ENCODE results near the gene CYB561A3.
"Not testable (repeated sequence)": the region's sequence is repeated elsewhere in the genome, so short reads cannot be mapped to it uniquely, and the experiment has no call there.

Gene CYB561A3

GRCh38 chr11:61392981-61393595, 31.4 kb upstream of the CYB561A3 start:
- no peak overlapping the region for H3K9ac ChIP-seq (ENCODE audit: insufficient read length)
- no peak for DNase-seq (ENCODE audit: low read depth, low spot score)
- H3K4me3 ChIP-seq, result peak overlapping the region; percentile 66
- no peaks in the 10 kb centered on the region for H3K36me3 ChIP-seq (ENCODE audit: insufficient read depth, low read length)
- H3K9me3 ChIP-seq (ENCODE audit: low read depth, low read length), result no peaks in the 10 kb centered on the region
- H3K27ac ChIP-seq, result no peak overlapping the region
- TF ChIP-seq EZH2 (IDR thresholded peaks at IDR 0.05), result no peak
- no peak for TF ChIP-seq FOXP2 (optimal IDR thresholded peaks at IDR 0.05; ENCODE audit: control extremely low read depth, extremely low read length, insufficient read depth)
- TF ChIP-seq POLR2AphosphoS5 (IDR thresholded peaks at IDR 0.05; ENCODE audit: borderline replicate concordance, low read depth, low read length), result no peak

- H3K9ac ChIP-seq (ENCODE audit: insufficient read length), result no peak overlapping the region
- H3K27ac ChIP-seq, result no peak overlapping the region
- TF ChIP-seq FOXP2 (optimal IDR thresholded peaks at IDR 0.05; ENCODE audit: control extremely low read depth, extremely low read length, insufficient read depth) (no peak), EZH2 (IDR thresholded peaks at IDR 0.05) (no peak), POLR2AphosphoS5 (IDR thresholded peaks at IDR 0.05; ENCODE audit: borderline replicate concordance, low read depth, low read length) (no peak)
- no peak for DNase-seq (ENCODE audit: low read depth, low spot score)
- no peaks in the 10 kb centered on the region for H3K9me3 ChIP-seq (ENCODE audit: low read depth, low read length)
- no peak overlapping the region for H3K4me3 ChIP-seq
- no peaks in the 10 kb centered on the region for H3K36me3 ChIP-seq (ENCODE audit: insufficient read depth, low read length)
Observed at GRCh38 chr11:61390161-61390560, 28.5 kb upstream of the CYB561A3 start.

GRCh38 chr11:61384271-61385242, 22.9 kb upstream of the CYB561A3 start:
- Histone ChIP-seq H3K9me3 (ENCODE audit: low read depth, low read length) (no peaks in the 10 kb centered on the region), H3K4me3 (no peak overlapping the region), H3K27ac (no peak overlapping the region), H3K36me3 (ENCODE audit: insufficient read depth, low read length) (no peaks in the 10 kb centered on the region), H3K9ac (ENCODE audit: insufficient read length) (no peak overlapping the region)
- no peak for TF ChIP-seq EZH2 (IDR thresholded peaks at IDR 0.05)
- no peak for TF ChIP-seq FOXP2 (optimal IDR thresholded peaks at IDR 0.05; ENCODE audit: control extremely low read depth, extremely low read length, insufficient read depth)
- TF ChIP-seq POLR2AphosphoS5 (IDR thresholded peaks at IDR 0.05; ENCODE audit: borderline replicate concordance, low read depth, low read length), result no peak
- DNase-seq (ENCODE audit: low read depth, low spot score), result no peak

- H3K4me3 ChIP-seq; H3K9me3 ChIP-seq (ENCODE audit: low read depth, low read length); H3K27ac ChIP-seq; H3K9ac ChIP-seq (ENCODE audit: insufficient read length); DNase-seq (ENCODE audit: low read depth, low spot score); H3K36me3 ChIP-seq (ENCODE audit: insufficient read depth, low read length): not testable (repeated sequence)
Observed at GRCh38 chr11:61383859-61384258, 22.2 kb upstream of the CYB561A3 start.

- no peak overlapping the region for H3K4me3 ChIP-seq
- H3K27ac ChIP-seq, result no peak overlapping the region
- DNase-seq (ENCODE audit: low read depth, low spot score), result no peak
- no peaks in the 10 kb centered on the region for H3K9me3 ChIP-seq (ENCODE audit: low read depth, low read length)
- no peak for TF ChIP-seq EZH2 (IDR thresholded peaks at IDR 0.05)
- TF ChIP-seq POLR2AphosphoS5 (IDR thresholded peaks at IDR 0.05; ENCODE audit: borderline replicate concordance, low read depth, low read length), result no peak
- TF ChIP-seq FOXP2 (optimal IDR thresholded peaks at IDR 0.05; ENCODE audit: control extremely low read depth, extremely low read length, insufficient read depth), result no peak
- no peaks in the 10 kb centered on the region for H3K36me3 ChIP-seq (ENCODE audit: insufficient read depth, low read length)
- H3K9ac ChIP-seq (ENCODE audit: insufficient read length), result no peak overlapping the region
Observed at GRCh38 chr11:61380884-61381283, 19.2 kb upstream of the CYB561A3 start.

- TF ChIP-seq FOXP2 (optimal IDR thresholded peaks at IDR 0.05; ENCODE audit: control extremely low read depth, extremely low read length, insufficient read depth) (no peak), POLR2AphosphoS5 (IDR thresholded peaks at IDR 0.05; ENCODE audit: borderline replicate concordance, low read depth, low read length) (no peak), EZH2 (IDR thresholded peaks at IDR 0.05) (no peak)
- peak overlapping the region; percentile 9 for H3K9ac ChIP-seq (ENCODE audit: insufficient read length)
Observed at GRCh38 chr11:61378713-61379313, 17.1 kb upstream of the CYB561A3 start.

GRCh38 chr11:61377461-61378160, 15.9 kb upstream of the CYB561A3 start:
- Histone ChIP-seq H3K9me3 (ENCODE audit: low read depth, low read length) (peaks cover 7% of the 10 kb centered on the region; the same call in 1 of the 2 replicates), H3K9ac (ENCODE audit: insufficient read length) (no peak overlapping the region), H3K4me3 (no peak overlapping the region), H3K27ac (no peak overlapping the region), H3K36me3 (ENCODE audit: insufficient read depth, low read length) (peaks cover 18% of the 10 kb centered on the region)
- no peak for DNase-seq (ENCODE audit: low read depth, low spot score)
- TF ChIP-seq POLR2AphosphoS5 (IDR thresholded peaks at IDR 0.05; ENCODE audit: borderline replicate concordance, low read depth, low read length) (no peak), FOXP2 (optimal IDR thresholded peaks at IDR 0.05; ENCODE audit: control extremely low read depth, extremely low read length, insufficient read depth) (no peak), EZH2 (IDR thresholded peaks at IDR 0.05) (no peak)

More at GRCh38 chr11:61378713-61379313, 17.1 kb upstream of the CYB561A3 start:
- Histone ChIP-seq H3K4me3 (no peak overlapping the region), H3K9me3 (ENCODE audit: low read depth, low read length) (no peaks in the 10 kb centered on the region; the same call in 1 of the 2 replicates), H3K36me3 (ENCODE audit: insufficient read depth, low read length) (peaks cover 9% of the 10 kb centered on the region), H3K27ac (peak overlapping the region; percentile 85)
- peak; percentile 75 for DNase-seq (ENCODE audit: low read depth, low spot score)

GRCh38 chr11:61375761-61376108, 14.1 kb upstream of the CYB561A3 start:
- no peak overlapping the region for H3K4me3 ChIP-seq
- no peak overlapping the region for H3K27ac ChIP-seq
- peaks cover 7% of the 10 kb centered on the region; the same call in 1 of the 2 replicates for H3K9me3 ChIP-seq (ENCODE audit: low read depth, low read length)
- no peak overlapping the region for H3K9ac ChIP-seq (ENCODE audit: insufficient read length)
- peaks cover 29% of the 10 kb centered on the region for H3K36me3 ChIP-seq (ENCODE audit: insufficient read depth, low read length)
- TF ChIP-seq POLR2AphosphoS5 (IDR thresholded peaks at IDR 0.05; ENCODE audit: borderline replicate concordance, low read depth, low read length), result no peak
- no peak for TF ChIP-seq FOXP2 (optimal IDR thresholded peaks at IDR 0.05; ENCODE audit: control extremely low read depth, extremely low read length, insufficient read depth)
- no peak for TF ChIP-seq EZH2 (IDR thresholded peaks at IDR 0.05)
- no peak for DNase-seq (ENCODE audit: low read depth, low spot score)
